ENCODE results near the gene UNC80.

UNC80 gene

DNA sequence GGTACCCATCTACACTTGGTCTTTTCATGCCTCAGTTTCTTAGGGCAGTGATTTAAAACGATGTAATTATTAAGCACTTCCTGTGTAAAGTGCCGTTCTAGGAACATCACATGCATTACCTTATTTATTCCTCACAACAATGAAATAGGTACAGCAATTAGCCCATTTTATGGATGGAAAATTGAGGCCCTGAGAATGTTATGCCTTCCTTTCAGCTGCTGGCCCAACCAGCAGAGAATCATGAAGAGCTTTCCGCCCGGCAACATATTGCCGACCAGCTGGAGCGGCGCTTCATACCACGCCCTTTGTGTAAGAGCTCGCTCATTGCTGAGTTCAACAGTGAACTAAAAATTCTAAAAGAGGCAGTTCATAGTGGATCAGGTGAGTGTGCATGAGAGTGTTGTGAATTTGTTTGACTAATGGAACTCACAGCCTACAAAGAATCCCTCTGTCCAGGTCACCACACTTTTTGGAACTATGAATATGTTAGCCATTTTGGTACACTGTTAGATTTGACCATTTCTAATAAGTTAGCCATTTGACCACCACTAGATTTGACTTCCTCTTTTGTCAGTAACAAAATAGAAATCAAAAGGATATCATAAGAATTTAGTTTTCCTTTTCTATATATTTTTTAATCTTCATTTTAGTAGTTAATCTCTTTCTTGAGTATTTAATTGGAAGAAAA lies 205.2 kb downstream of the UNC80 start:
- DNase-seq = no peak

DNA sequence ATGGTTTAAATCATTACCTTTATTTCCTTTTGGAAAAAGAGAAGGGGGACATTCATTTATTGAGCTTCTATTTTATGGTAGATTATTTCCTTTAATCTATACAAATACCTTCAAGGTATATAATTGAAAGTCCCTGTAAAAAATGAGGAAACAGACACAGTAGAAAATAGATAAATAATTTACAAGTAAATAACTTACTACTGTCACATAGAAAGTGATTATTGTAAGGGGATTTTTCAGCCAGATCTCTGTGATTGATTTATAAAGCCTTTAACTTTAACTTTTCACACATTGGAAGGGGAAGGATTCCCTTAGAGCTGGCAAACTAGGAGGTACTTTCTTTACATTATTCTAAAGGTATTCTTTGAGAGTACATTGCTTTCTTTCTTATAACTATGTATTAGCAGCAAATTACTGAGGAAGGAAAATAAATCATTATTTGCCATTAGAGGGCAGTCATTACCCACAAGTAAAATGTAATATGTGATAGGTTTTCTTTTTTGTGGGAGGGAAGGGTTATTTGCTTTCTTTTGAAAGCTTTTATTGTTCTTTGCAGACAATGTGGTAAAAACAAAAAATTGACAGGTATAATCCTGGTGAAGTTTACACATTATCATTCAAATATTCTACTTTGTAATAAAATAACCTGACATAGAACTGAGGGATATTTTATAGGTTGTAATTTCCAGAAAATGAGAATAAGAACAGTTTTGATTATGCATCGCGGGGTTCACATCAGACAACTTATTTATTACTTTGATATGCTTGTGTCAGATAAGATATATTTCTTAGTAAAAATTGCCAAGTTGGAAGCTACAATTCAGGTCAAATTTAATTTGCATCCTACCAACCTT lies 206.0 kb downstream of the UNC80 start:
- DNase-seq = no peak

DNA sequence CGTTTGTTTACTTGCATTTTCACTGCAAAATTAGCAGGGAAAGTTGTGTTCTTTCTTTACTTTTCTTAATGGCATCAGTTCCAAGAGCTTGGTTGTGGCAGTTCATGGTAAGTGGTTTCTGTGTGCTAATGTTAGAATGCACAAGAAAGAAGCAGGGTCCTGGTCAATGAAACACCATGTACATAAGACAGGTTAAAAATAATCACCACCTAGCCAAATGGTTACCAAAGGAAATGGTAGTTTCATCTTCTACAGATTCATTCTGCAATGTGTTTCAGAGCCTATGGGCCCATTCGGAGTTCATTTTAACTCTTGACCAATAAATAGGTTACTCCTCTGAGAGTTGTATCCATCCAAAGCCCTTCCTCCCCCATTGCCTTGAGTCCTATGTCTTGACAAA lies 212.7 kb downstream of the UNC80 start:
- DNase-seq = no peak

DNA sequence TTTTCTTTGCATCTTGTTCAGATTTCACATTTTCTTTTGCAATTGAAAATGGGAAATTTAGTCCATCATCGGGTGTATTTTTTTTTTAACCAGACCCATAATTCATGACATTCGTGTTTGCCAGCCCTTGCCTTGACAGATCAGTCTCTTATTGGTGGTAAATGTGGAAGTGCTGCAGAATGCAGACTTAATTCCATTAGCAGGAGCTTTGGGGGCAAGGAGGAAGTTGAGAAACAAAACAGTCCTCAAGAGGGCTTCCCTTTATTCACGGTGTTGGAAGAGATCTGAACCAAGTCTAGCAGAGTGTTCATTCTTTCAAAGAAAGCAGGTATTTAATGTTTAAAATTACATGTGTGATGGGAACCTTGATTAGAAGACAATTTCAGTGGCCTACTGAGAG lies 214.2 kb downstream of the UNC80 start:
- no peak for DNase-seq

DNA sequence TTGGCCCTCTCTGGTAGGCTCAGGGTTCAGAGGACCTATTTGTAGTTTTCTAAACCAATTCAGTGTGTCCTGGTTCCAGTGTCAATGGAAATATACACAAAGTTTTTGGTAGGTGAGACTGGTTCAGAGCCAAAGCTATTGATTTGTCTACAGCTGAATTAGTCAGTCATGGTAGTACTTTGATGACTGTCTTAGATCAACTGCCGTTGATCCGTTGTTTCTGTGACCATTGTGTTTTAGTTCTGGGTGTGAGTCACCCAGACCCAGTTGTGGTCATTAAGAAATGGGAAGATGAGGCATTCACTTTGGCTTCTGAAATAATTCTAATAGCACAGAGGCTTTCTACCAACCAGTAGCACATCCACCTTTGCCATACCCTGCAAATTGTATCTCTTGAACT lies 214.8 kb downstream of the UNC80 start:
- DNase-seq = no peak

DNA sequence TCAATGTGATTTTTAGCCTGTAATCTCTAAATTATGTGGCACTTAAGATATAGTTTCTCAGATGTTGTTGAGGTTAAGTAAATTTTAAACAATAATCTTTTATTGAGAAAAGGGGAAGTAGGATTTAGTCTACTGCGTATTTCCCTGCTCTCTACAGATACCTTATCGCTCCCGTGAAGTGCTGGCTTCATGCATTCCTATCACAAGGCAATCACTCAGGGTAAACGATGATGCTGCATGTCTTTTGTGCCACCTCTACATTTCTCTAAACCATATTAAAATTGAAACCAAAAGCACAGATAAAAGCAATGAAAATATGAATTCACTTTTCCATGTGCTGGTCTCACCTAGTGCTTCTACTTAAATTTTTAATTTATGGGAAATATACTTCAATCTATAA lies 216.4 kb downstream of the UNC80 start:
- no peak for DNase-seq

DNA sequence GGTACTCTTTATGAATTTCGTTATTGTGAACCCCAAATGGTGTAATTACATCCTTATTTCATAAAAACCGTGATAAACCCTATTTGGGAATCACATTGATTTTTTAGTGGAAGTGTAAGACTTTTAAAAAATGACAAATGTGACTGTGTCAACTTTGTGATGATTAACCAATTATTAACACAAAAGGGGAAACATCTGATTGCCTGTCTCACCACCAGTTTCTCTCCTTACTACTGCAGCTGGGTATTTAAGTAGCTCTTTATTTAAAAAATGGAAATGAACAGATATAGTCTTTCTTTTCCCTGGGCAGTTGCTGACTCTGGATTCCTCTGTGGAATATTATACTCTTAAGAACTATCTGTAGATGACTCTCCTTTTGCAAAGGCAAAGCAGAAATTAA lies 219.2 kb downstream of the UNC80 start:
- DNase-seq = no peak

DNA sequence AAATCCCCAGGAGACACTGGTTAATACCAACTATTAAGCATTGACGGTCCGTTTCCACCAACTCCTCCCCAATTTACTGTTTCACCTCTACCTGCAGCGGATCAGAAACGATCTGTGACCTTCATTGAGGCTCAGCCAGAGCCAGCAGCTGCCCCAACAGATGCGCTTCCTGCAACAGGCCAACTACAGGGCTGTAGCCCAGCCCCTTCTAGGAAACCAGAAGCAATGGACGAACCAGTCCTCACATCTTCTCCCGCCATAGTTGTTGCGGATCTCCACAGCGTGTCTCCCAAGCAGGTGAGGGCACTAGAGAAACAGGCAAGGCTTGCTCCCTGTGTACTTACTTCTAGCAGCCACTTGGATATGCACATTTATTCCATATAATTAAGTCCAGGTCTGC lies 222.3 kb downstream of the UNC80 start:
- no peak for DNase-seq

DNA sequence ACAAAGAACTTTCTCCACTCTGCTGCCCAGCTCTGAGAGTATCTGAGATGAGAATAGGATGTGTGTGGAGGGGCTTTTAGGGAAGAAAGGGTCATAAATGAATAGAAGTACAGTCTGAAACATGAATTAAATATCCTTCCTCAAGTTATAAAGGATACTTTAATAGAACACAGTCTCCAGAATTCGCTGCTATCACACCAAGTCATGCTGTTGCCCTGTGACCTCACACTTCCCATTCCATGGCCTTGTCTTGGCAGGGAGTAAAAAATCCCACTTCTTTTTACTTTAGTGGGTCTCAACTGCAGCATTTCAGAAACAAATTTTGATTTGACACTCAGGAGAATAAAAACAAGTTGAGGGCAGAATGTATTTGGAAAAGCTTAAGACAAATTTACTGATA lies 227.0 kb downstream of the UNC80 start:
- DNase-seq = no peak

DNA sequence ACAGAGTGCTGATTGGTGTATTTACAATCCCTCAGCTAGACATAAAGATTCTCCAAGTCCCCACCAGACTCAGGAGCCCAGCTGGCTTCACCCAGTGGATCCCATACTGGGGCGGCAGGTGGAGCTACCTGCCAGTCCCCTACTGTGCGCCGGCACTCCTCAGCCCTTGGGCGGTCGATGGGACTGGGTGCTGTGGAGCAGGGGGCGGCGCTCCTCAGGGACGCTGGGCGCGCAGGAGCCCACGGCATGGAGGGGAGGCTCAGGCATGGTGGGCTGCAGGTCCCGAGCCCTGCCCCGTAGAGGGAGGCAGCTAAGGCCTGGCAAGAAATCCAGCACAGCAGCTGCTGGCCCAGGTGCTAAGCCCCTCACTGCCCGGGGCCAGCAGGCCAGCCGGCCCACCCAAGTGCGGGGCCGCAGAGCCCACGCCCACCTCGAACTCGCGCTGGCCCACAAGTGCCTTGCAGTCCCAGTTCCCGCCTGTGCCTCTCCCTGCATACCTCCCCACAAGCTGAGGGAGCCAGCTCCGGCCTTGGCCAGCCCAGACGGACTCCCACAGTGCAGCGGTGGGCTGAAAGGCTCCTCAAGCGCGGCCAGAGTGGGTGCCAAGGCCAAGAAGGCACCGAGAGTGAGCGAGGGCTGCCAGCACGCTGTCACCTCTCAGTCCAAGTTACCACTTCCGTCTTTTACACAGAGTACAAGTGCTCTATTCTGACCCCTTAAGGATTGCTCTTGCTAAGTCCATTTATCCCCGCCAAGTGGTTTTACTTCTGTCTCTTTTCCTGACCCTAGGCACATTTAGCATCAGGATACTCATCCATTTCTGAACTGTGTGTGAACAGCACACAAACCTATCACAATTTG lies 229.1 kb downstream of the UNC80 start:
- no peak for DNase-seq

DNA sequence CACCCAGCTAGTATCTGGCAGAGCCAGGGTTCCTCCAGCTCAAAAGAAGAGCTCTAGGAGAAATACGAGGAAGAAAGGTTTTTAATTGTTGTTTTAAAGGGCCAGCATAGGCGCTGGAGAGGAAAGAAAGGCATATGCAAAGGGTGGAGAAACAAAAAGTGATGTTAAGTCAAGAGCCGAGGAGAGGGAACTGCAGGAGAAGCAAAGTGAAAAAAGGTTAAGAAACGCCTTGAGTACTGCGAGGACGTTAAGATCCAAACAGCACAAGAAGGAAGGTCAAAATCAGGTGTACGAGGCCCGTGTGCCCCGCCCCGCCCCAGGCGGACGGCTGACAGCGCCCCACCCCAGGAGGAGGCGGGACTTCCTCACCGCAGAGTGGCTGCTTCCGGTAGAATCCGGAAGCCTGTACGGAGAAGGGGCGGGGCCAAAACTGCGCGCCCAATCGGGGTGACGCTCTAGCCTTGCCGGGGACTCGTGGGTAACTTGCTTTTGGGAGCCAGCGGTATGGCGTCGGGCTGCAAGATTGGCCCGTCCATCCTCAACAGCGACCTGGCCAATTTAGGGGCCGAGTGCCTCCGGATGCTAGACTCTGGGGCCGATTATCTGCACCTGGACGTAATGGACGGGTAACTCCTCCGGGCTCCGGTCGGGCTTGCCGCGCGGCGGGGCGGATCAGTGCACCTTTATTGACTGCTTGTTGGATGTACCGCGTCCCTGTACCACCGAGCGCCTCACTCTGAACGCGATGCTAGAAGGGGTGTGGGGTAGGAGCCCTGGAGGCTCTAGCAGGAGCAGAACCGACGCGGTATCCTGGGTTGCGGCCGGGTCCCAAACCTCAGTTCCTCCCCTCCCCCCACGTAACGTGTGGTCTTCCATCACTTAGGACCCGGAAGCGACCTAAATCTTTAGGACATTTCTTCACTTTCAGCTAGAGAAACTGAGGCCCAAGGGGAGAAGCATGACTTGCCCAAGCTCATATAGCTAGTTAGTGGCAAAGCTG lies 230.8 kb downstream of the UNC80 start, which contains the start of gene RPE:
Gene RPE (plus strand): TSS at position 481 of the 1,000 bp plus-strand sequence. CDS start 24 bp downstream, at position 505.
- DNase-seq = peak; percentile 99

DNA sequence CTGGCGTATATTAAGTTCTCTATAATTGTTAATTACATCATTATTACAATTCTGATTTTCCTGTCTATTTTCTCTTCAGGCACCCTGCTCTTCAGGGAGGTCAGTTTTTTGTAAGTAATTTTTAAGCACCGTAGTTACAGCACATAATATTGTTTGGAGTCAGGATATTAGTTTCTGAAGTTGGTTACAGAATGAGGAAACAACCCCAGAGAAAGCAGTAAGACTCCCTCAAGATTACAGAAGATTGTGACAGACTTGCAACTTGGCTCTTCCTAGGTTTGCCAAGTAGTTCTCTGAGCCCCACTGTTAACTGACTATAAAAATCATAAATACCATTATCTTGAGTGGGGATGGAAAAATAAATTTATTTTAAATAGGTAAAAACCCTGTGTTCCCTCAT lies 231.7 kb downstream of the UNC80 start:
- DNase-seq = no peak

DNA sequence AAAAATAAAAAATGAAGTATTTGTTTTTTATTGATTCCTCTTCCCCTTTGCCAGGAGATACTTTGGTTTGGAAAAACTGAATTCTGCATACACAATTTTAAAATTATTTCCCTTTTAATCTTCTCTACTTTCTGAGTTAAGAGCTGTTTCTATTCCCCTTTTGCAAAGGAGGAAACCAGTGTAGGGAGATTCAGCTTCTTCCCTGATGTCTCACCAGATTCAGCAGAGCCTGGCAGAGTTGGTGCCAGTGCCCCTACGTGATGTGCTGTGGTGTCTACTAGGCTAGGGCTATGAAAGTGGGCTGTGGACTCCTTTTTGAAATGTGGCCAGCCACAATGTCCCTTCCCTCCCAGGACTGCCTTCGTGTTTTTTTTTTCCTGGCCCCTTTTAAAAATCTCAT lies 233.2 kb downstream of the UNC80 start:
- no peak for DNase-seq

DNA sequence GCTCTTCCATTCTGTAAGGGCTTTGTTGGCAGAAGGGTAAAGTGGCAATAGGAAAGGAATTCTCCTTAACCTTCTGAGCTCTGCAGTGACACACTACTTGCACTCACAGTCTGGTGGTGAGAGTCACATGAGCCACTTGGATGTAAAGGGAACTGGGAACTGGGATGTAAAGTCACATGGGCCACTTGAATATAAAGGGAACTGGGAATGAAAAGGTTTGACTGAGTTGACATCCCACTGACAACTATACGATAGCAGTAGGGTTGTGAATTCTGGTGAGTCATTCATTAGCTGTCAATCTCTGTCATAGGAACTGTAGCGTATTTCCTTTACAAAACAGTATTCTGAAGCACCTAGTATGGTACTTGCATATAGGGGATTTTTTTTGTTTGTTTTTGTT lies 236.3 kb downstream of the UNC80 start:
- no peak for DNase-seq

DNA sequence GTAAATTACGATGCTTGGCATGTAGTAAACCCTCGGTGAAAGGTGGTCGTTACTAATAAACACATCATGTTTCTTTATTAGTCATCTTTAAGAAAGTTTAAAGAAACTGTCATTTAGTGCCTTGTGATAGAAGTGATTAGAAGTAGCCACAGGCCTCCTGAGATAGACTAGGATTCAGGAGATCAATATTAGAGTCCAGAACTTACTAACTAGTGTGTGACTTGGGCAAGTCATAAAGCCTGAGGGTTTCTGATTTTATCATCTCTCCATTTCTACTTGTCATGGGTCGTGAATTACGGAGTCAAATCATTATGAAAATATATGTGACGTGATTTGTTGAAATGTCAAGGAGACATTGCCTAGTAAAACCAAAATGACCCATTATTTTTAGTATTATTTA lies 237.5 kb downstream of the UNC80 start:
- no peak for DNase-seq

DNA sequence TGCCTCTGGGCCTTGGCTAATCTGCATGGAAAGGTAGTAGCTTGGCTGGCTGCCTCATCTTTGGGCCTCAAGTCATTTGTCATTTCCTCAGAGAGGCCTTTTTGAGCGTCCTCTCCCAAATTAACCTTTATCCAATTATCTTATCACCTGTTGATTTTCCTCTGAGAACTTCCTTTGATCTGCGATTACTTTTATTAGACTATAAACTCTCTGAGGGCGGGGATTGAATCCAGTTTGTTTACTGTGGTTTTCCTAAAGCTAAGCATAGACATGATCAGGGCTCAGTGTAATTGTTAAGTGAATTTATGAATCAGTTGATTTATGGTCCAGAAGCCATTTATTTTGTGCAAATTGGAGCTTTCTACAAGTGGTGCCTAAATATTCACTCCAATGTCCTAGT lies 238.3 kb downstream of the UNC80 start:
- no peak for DNase-seq

DNA sequence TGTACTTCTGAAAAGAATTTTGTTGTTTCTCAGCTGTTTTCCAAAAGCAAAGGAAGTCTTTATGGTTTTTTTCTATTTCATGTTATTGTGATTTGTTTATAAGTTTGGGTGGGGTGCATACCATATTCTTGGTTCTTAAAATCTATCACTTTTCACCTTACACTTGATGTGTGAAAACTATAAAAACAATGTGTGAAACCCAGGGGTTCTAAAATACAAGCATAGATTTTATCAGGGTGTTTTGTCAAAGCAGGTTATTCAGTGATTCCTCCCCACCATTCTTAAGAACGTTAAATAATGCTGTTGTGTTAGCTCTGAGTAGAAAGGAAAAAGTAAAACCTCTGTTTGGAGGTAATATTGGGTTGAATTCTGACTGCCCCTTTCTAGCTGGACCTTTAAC lies 248.5 kb downstream of the UNC80 start:
- no peak for DNase-seq

DNA sequence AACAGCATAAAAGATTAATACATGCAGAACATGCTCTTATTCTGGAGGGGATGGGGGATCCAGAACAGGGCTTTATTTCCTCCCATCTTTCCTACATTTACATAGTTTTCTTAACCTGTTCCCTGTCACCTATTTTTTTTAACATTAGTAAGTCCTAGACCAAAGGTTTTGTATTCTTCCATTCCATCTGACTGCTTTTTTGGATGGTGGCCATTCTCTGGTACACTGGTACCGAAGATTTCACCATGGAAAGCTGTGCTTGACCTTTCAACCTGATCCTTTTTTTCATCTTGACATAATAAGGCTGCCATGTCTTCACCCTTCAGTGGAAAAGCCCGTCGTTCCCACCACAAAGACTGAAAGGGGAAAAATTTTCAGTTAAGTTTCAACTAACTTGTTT lies 251.2 kb downstream of the UNC80 start:
- no peak for DNase-seq

DNA sequence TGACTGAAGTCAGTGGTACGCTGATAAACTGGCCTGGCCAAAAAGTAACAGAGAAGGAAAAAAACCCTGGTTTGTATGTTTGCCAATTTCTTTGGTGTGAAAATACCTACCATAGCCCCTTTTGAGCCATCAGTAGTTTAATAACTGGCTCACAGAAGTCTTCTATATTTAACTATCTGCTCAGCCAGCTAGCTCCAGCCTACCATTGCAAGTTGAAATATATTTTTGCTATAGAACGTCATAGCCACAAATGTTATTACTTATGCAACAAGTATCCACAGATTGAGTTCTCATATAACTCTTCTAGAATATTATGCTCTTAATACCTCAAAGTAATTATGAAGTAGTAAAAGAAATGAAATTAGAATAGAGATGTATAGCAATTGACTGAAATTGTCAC lies 256.0 kb downstream of the UNC80 start:
- no peak for DNase-seq

DNA sequence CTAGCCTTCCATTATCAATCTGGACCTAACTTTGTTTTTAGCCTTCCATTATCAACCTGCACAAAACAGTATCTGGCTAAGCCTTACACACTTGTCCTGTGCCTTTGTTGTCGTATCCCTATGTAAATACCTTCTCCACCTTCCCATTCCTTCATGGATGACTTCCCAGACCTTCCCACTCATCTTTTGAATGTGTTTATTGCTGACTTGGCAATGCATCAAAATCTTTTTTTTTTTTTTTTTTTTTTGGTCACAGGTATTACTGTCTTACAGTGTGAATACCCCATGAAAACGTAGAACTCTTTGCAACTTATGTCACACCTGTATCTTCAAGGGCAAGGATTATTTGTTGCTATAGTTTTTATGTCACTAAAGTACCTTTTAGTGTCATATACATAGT lies 256.5 kb downstream of the UNC80 start:
- DNase-seq = no peak

DNA sequence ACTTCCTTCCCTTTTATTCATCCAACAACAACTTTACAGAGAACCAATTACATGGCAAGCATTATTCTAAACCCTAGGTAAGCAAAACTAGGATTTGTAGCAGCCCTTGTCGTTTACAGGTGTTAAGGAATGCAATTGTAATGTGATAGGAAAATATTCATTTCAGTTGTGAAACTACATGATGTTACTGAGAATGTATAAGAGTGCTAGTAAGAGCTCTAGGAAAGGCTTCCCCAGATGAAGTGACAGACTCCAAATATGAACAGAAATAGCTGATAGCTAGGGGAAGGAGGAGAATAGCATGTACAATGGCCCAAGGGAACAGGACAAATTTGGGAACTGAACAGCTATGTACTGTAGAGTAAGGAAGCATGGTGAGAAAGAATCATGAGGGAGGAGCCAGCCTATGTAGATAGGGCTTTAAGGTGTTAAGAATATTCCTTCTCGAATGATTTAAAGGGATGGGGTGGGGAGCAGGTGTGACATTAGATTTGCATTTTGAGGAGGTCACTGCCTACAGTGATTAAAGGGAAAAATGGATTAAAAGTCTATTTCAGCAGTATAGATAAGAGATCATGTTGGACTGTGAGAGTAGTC lies 262.6 kb downstream of the UNC80 start:
- DNase-seq = no peak

DNA sequence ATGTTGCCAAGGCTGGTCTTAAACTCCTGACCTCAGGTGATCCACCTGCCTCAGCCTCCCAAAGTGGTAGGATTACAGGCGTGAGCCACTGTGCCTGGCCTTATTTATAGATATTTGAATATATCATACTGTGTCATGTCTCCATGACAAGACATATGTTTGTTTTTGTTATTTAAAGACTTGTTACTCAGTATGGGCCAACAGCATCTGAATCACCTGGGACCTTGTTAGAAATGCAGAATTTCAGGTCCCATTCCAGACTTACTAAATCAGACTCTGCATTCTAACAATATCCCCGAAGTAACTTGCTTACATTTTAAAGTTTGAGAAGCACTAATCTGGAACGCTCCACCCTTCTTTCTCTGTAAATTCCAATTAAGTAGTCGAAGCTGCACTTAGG lies 264.0 kb downstream of the UNC80 start:
- no peak for DNase-seq
